Keratinocyte (primary cell): Measurements from ENCODE around the gene CRHR2. TPM values are rescaled to one million over a fixed set of nuclear protein-coding genes. Genes with fewer than 3 reads are reported as not detected.

Experiments
- DNase-seq: peaks from one replicate; pipeline ENCODE4 v3.0.0-alpha.2; 2011; ENCODE audit warnings: low read depth, missing footprints, low spot score
- FAIRE-seq: peaks from 2 replicates; lab custom pipeline; 2011; peaks lifted over from hg19 to GRCh38; lab: Jason Lieb, UNC
- H2AFZ ChIP-seq: 2 replicates; pipeline ENCODE4 v1.6.0; 2012; ENCODE audit warnings: low read length, control low read depth, inconsistent platforms; ENCODE audit not compliant: control insufficient read depth
- H3K27ac ChIP-seq: 2 replicates; pipeline ENCODE4 v1.5.1; 2011; ENCODE audit warnings: low read length; ENCODE audit not compliant: control insufficient read depth, insufficient read depth
- H3K27me3 ChIP-seq: 3 replicates; pipeline ENCODE4 v1.6.0; 2011; ENCODE audit warnings: low read length; ENCODE audit not compliant: control insufficient read depth, insufficient read depth; ENCODE audit errors: extremely low read depth
- H3K36me3 ChIP-seq, 2 experiments: 2 replicates in 1 of 2; 3 replicates in 1 of 2; pipeline ENCODE4 v1.5.1; 2011; ENCODE audit warnings: low read length in 2 of 2, mild to moderate bottlenecking in 1 of 2; ENCODE audit not compliant: control insufficient read depth in 2 of 2, insufficient read depth in 2 of 2; ENCODE audit errors: extremely low read depth in 1 of 2
- H3K4me1 ChIP-seq: 3 replicates; pipeline ENCODE4 v1.5.1; 2011; ENCODE audit warnings: low read length; ENCODE audit not compliant: control insufficient read depth, insufficient read depth; ENCODE audit errors: extremely low read depth
- H3K4me2 ChIP-seq: 3 replicates; pipeline ENCODE4 v1.6.0; 2011; ENCODE audit warnings: low read depth, low read length; ENCODE audit not compliant: control insufficient read depth, insufficient read depth; ENCODE audit errors: extremely low read depth
- H3K4me3 ChIP-seq, 3 experiments: fragments of 200-600 bp in 1 of 3; sonication (generic) in 1 of 3; 2 replicates in 2 of 3; 3 replicates in 1 of 3; pipeline ENCODE4 v1.5.1; 2011 to 2016; ENCODE audit warnings: low read length in 3 of 3, mild to moderate bottlenecking in 3 of 3, control low read depth in 2 of 3, inconsistent platforms in 1 of 3, low read depth in 1 of 3, mixed read lengths in 1 of 3, mixed run types in 1 of 3, moderate library complexity in 1 of 3; ENCODE audit not compliant: control insufficient read depth in 2 of 3, insufficient read depth in 2 of 3; ENCODE audit errors: extremely low read depth in 1 of 3
- H3K79me2 ChIP-seq: 2 replicates; pipeline ENCODE4 v1.6.0; 2012; ENCODE audit warnings: low read length; ENCODE audit not compliant: control insufficient read depth, insufficient read depth
- H3K9ac ChIP-seq: 3 replicates; pipeline ENCODE4 v1.6.0; 2011; ENCODE audit warnings: low read length; ENCODE audit not compliant: control insufficient read depth, insufficient read depth; ENCODE audit errors: extremely low read depth
- H3K9me1 ChIP-seq: 3 replicates; pipeline ENCODE4 v1.6.0; 2011; ENCODE audit warnings: low read length; ENCODE audit not compliant: control insufficient read depth, insufficient read depth; ENCODE audit errors: extremely low read depth
- H3K9me3 ChIP-seq: 2 replicates; pipeline ENCODE4 v1.5.1; 2012; ENCODE audit warnings: low read depth, low read length; ENCODE audit not compliant: control insufficient read depth
- H4K20me1 ChIP-seq: 3 replicates; pipeline ENCODE4 v1.6.0; 2011; ENCODE audit warnings: low read length; ENCODE audit not compliant: control insufficient read depth, insufficient read depth; ENCODE audit errors: extremely low read depth
- CTCF ChIP-seq, 3 experiments: IDR thresholded peaks in 1 of 3; conservative IDR thresholded peaks in 1 of 3; optimal IDR thresholded peaks in 1 of 3; 2 replicates in 2 of 3; 3 replicates in 1 of 3; pipeline versions ENCODE3 to v1.5.1; 2011; ENCODE audit warnings: low read length in 3 of 3, mild to moderate bottlenecking in 3 of 3, moderate library complexity in 2 of 3, control low read depth in 1 of 3, inconsistent platforms in 1 of 3; ENCODE audit not compliant: insufficient read depth in 2 of 3; ENCODE audit errors: extremely low read depth in 1 of 3
- EZH2 ChIP-seq: IDR thresholded peaks from one replicate; pipeline ENCODE4 v1.6.1; 2012; ENCODE audit warnings: inconsistent platforms, mild to moderate bottlenecking, low read length, moderate library complexity
- dilution Hi-C: fragments of 300-500 bp; cut with MboI; formaldehyde crosslinking; loops from one replicate; pipeline ENCODE4 v1.7.0; 2020; ENCODE audit warnings: low sequenced_read_pairs; ENCODE audit not compliant: extremely low pct_ligation_motif_present
- polyA plus RNA-seq, 5 experiments: library from polyadenylated mRNA; depleted of rRNA in 3 of 5; stranded (reverse) in 3 of 5; stranded (forward) in 1 of 5; unstranded in 1 of 5; fragments of >200 nt; gene quantifications; 1 replicate in 1 of 5; 2 replicates in 3 of 5; 3 replicates in 1 of 5; pipeline versions ENCODE4 v1.2.1 to v1.2.3, GENCODE V29; 2011 to 2012; ENCODE audit warnings: missing spikeins in 2 of 5, low read depth in 1 of 5, low replicate concordance in 1 of 5

Gene CRHR2
- polyA plus RNA-seq, 1 donor (not counting 4 experiments of a cell fraction or from before 2014, with no cell fraction given), result not detected

GRCh38 chr7:30717181-30717580 is 34.9 kb upstream of the CRHR2 start:
- Histone ChIP-seq H3K36me3 (no peaks in the 10 kb centered on the region), H3K4me3 (no peak overlapping the region), H3K4me1 (peaks cover 3% of the 10 kb centered on the region), H3K27ac (no peak overlapping the region), H3K9me1 (no peaks in the 10 kb centered on the region), H4K20me1 (no peaks in the 10 kb centered on the region), H3K4me2 (no peak overlapping the region), H3K79me2 (no peaks in the 10 kb centered on the region), H3K9ac (no peak overlapping the region), H2AFZ (no peak overlapping the region), H3K27me3 (no peaks in the 10 kb centered on the region), H3K9me3 (peaks cover 4% of the 10 kb centered on the region)
- no peak for DNase-seq
- FAIRE-seq, result peak; percentile 23
- dilution Hi-C loops, result no loop called here
- peak in 2 of 3 experiments; percentile 6 to 8 for TF ChIP-seq CTCF (optimal IDR thresholded peaks at IDR 0.05 in 1 of 3, IDR thresholded peaks at IDR 0.05 in 1 of 3, conservative IDR thresholded peaks at IDR 0.05 in 1 of 3; ENCODE audit: extremely low read depth in 1 of 3, insufficient read depth in 2 of 3, low read length in 3 of 3)
- no peak for TF ChIP-seq EZH2

GRCh38 chr7:30714129-30714528 is 31.9 kb upstream of the CRHR2 start:
- no peaks in the 10 kb centered on the region for H3K36me3 ChIP-seq
- no peak for TF ChIP-seq CTCF (optimal IDR thresholded peaks at IDR 0.05 in 1 of 3, IDR thresholded peaks at IDR 0.05 in 1 of 3, conservative IDR thresholded peaks at IDR 0.05 in 1 of 3; ENCODE audit: extremely low read depth in 1 of 3, insufficient read depth in 2 of 3, low read length in 3 of 3)
- no peak for TF ChIP-seq EZH2
- H4K20me1 ChIP-seq, result no peaks in the 10 kb centered on the region
- H3K4me1 ChIP-seq, result peaks cover 3% of the 10 kb centered on the region
- H3K9me1 ChIP-seq, result no peaks in the 10 kb centered on the region
- H3K4me2 ChIP-seq, result no peak overlapping the region
- H3K79me2 ChIP-seq, result no peaks in the 10 kb centered on the region
- DNase-seq (no peak), FAIRE-seq (no peak)
- no peak overlapping the region for H3K4me3 ChIP-seq
- H3K9ac ChIP-seq, result no peak overlapping the region
- H2AFZ ChIP-seq, result no peak overlapping the region
- no peak overlapping the region for H3K27ac ChIP-seq
- dilution Hi-C loops, result no loop called here
- H3K9me3 ChIP-seq, result no peaks in the 10 kb centered on the region
- H3K27me3 ChIP-seq, result no peaks in the 10 kb centered on the region
